Measurements from ENCODE around the gene MAPRE3. TPM values are rescaled to one million over a fixed set of nuclear protein-coding genes. Genes with fewer than 3 reads are reported as not detected.

Gene MAPRE3
- total and polyA plus RNA-seq, 9 of the 15 experiments (the other 6 are each of a cell fraction or from before 2014, with no cell fraction given) = 0.70 to 43.2 (median 12.6) TPM

DNA sequence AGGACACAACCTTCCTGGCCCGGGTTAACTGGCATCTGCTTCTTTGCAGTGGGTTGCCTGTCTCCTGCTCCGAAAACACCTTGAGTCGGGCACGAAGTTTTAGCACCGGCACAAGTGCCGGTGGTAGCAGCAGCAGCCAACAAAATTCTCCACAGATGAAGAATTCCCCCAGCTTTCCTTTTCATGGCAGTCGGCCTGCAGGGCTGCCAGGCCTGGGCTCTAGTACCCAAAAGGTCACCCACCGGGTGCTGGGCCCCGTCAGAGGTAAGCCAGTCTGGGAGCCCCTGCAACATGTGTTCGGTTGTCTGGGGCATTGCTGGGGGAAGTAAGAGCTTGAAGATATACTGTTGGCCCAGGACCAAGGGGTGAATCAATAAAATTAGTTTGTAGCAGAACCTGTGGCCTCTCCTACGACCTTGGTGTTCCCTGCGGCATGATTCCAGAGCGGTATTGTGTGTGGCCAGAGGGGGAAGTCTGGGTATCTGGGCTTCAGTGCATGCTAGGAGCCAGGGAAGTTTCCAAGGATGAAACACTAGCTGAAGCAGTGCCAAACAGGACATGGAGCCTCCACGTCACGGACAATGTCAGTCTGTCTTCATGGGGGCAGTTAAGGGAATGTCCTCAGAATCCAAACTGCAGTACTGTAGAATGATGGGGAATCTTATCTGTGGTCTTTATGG, 88.8 kb downstream of the MAPRE3 start (continued):
- TF ChIP-seq, protein P1, sequence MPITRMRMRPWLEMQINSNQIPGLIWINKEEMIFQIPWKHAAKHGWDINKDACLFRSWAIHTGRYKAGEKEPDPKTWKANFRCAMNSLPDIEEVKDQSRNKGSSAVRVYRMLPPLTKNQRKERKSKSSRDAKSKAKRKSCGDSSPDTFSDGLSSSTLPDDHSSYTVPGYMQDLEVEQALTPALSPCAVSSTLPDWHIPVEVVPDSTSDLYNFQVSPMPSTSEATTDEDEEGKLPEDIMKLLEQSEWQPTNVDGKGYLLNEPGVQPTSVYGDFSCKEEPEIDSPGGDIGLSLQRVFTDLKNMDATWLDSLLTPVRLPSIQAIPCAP (CRISPR knock-in tag; IDR thresholded peaks at IDR 0.05; ENCODE audit: borderline replicate concordance) = no peak
- TF ChIP-seq CEBPG (CRISPR knock-in tag; IDR thresholded peaks at IDR 0.05) (no peak), CEBPG (tag; conservative IDR thresholded peaks at IDR 0.05 in 1 of 2, IDR thresholded peaks at IDR 0.05 in 1 of 2) (no peak)
- TF ChIP-seq, protein P2, sequence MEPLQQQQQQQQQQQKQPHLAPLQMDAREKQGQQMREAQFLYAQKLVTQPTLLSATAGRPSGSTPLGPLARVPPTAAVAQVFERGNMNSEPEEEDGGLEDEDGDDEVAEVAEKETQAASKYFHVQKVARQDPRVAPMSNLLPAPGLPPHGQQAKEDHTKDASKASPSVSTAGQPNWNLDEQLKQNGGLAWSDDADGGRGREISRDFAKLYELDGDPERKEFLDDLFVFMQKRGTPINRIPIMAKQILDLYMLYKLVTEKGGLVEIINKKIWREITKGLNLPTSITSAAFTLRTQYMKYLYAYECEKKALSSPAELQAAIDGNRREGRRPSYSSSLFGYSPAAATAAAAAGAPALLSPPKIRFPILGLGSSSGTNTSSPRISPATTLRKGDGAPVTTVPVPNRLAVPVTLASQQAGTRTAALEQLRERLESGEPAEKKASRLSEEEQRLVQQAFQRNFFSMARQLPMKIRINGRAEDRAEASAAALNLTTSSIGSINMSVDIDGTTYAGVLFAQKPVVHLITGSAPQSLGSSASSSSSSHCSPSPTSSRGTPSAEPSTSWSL (CRISPR knock-in tag; IDR thresholded peaks at IDR 0.05; ENCODE audit: borderline replicate concordance) = no peak
- TF ChIP-seq, protein P3, sequence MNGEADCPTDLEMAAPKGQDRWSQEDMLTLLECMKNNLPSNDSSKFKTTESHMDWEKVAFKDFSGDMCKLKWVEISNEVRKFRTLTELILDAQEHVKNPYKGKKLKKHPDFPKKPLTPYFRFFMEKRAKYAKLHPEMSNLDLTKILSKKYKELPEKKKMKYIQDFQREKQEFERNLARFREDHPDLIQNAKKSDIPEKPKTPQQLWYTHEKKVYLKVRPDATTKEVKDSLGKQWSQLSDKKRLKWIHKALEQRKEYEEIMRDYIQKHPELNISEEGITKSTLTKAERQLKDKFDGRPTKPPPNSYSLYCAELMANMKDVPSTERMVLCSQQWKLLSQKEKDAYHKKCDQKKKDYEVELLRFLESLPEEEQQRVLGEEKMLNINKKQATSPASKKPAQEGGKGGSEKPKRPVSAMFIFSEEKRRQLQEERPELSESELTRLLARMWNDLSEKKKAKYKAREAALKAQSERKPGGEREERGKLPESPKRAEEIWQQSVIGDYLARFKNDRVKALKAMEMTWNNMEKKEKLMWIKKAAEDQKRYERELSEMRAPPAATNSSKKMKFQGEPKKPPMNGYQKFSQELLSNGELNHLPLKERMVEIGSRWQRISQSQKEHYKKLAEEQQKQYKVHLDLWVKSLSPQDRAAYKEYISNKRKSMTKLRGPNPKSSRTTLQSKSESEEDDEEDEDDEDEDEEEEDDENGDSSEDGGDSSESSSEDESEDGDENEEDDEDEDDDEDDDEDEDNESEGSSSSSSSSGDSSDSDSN (IDR thresholded peaks at IDR 0.05; ENCODE audit: borderline replicate concordance in 1 of 2, low read depth in 2 of 2, low read length in 2 of 2) = no peak

Measured in K562 (cell line).